A549 (cell line): ENCODE data around the gene RSRC1.

Source experiments
- CBX2 ChIP-seq: fragments of 200-600 bp; sonication (generic); IDR thresholded peaks from 2 replicates; pipeline ENCODE4 v1.6.1; 2016; ENCODE audit warnings: low read depth, mild to moderate bottlenecking, borderline replicate concordance
- CEBPB ChIP-seq, 2 experiments: fragments of >200 bp in 1 of 2; sonication (Bioruptor Twin) in 1 of 2; formaldehyde crosslinking in 1 of 2; IDR thresholded peaks; 2 replicates each; pipeline ENCODE4 v1.6.1; 2012 to 2016
- EP300 ChIP-seq, 2 experiments: fragments of >200 bp; sonication (Bioruptor Twin); formaldehyde crosslinking; IDR thresholded peaks; 2 replicates in 1 of 2; 3 replicates in 1 of 2; pipeline ENCODE4 v1.6.1; 2016 to 2017
- JUN ChIP-seq, 2 experiments: fragments of >200 bp; sonication (Bioruptor Twin); formaldehyde crosslinking; IDR thresholded peaks; 2 replicates in 1 of 2; 3 replicates in 1 of 2; pipeline ENCODE4 v1.6.1; 2016 to 2017
- KDM1A ChIP-seq: fragments of 200-600 bp; sonication (generic); IDR thresholded peaks from 2 replicates; pipeline ENCODE4 v1.6.1; 2016; ENCODE audit warnings: low read depth, mild to moderate bottlenecking
- MAX ChIP-seq: IDR thresholded peaks from 2 replicates; pipeline ENCODE4 v1.6.1; 2012
- MAZ ChIP-seq: fragments of 150-350 bp; IDR thresholded peaks from 2 replicates; pipeline ENCODE4 v1.6.1; 2014; ENCODE audit warnings: antibody characterized with exemption, low read depth, low read length, borderline replicate concordance
- POLR2A ChIP-seq: IDR thresholded peaks from 2 replicates; pipeline ENCODE4 v1.6.1; 2012; ENCODE audit warnings: mild to moderate bottlenecking, low read length
- REST ChIP-seq: fragments of 200-600 bp; sonication (generic); IDR thresholded peaks from 2 replicates; pipeline ENCODE4 v1.6.1; 2016; ENCODE audit warnings: antibody characterized with exemption, mild to moderate bottlenecking, moderate library complexity
- RFX5 ChIP-seq: fragments of 450-650 bp; IDR thresholded peaks from 2 replicates; pipeline ENCODE4 v1.7.1; 2014; ENCODE audit warnings: antibody characterized with exemption, mild to moderate bottlenecking, moderate library complexity
- SMC3 ChIP-seq: fragments of >200 bp; sonication (Bioruptor Twin); formaldehyde crosslinking; IDR thresholded peaks from 3 replicates; pipeline ENCODE4 v1.6.1; 2018; ENCODE audit warnings: inconsistent platforms
- ZC3H11A ChIP-seq: fragments of 450-650 bp; IDR thresholded peaks from 2 replicates; pipeline ENCODE4 v1.6.1; 2014; ENCODE audit warnings: antibody characterized with exemption, mild to moderate bottlenecking
- ZSCAN20 ChIP-seq: fragments of 250-450 bp; sonication (Bioruptor Pico); IDR thresholded peaks from 2 replicates; pipeline ENCODE4 v1.8.0; 2022; ENCODE audit warnings: mild to moderate bottlenecking, moderate library complexity
- TF ChIP-seq, protein P1 (sequence below): fragments of >200 bp; sonication (Bioruptor Twin); formaldehyde crosslinking; IDR thresholded peaks from 3 replicates; pipeline ENCODE4 v1.5.1; 2016

GRCh38 chr3:158109295-158109803, 540 bp upstream of the RSRC1 start:
- TF ChIP-seq POLR2A (no peak), KDM1A (no peak), RFX5 (no peak), REST (no peak), CEBPB (IDR thresholded peaks at IDR 0.05) (no peak), EP300 (IDR thresholded peaks at IDR 0.05) (no peak), MAX (no peak), SMC3 (no peak), JUN (IDR thresholded peaks at IDR 0.05) (no peak), MAZ (no peak), ZSCAN20 (no peak), CBX2 (no peak), ZC3H11A (no peak)
- TF ChIP-seq, protein P1, sequence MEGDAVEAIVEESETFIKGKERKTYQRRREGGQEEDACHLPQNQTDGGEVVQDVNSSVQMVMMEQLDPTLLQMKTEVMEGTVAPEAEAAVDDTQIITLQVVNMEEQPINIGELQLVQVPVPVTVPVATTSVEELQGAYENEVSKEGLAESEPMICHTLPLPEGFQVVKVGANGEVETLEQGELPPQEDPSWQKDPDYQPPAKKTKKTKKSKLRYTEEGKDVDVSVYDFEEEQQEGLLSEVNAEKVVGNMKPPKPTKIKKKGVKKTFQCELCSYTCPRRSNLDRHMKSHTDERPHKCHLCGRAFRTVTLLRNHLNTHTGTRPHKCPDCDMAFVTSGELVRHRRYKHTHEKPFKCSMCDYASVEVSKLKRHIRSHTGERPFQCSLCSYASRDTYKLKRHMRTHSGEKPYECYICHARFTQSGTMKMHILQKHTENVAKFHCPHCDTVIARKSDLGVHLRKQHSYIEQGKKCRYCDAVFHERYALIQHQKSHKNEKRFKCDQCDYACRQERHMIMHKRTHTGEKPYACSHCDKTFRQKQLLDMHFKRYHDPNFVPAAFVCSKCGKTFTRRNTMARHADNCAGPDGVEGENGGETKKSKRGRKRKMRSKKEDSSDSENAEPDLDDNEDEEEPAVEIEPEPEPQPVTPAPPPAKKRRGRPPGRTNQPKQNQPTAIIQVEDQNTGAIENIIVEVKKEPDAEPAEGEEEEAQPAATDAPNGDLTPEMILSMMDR, result no peak
